ENCODE data around the gene RABGAP1L.
"Not testable (repeated sequence)": the region's sequence is repeated elsewhere in the genome, so short reads cannot be mapped to it uniquely, and the experiment has no call there.

The RABGAP1L gene

DNA sequence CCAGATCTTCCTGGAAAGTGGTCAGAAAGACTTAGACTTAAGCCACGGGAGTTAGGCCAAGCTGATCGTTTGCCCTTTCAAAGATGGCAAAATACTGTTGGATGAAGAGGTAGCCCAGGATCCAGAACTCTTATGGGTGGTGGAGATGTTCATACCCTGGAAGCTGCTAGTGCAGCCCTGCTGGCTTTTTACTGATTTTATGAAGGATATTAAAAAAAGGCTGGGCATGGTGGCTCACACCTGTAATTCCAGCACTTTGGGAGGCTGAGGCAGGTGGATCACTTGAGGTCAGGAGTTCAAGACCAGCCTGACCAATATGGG, 864.6 kb downstream of the RABGAP1L start:
- peak overlapping the region in 1 of 2 donors; percentile 55 for H3K9ac ChIP-seq (ENCODE audit: low read depth in 1 of 2, low read length in 2 of 2)
- H3K4me3 ChIP-seq (ENCODE audit: low read length in 2 of 2), result peak overlapping the region; percentile 89 to 99
- not testable (repeated sequence) for H3K27me3 ChIP-seq (ENCODE audit: control insufficient read depth in 2 of 2, insufficient read depth in 2 of 2, low read length in 2 of 2); H3K4me1 ChIP-seq (ENCODE audit: control insufficient read depth in 2 of 2, insufficient read depth in 2 of 2, low read length in 2 of 2); H3K9me3 ChIP-seq (ENCODE audit: control insufficient read depth in 2 of 2, low read length in 2 of 2); H3K36me3 ChIP-seq (ENCODE audit: control insufficient read depth in 2 of 2, insufficient read depth in 2 of 2, low read length in 2 of 2)
- H3K27ac ChIP-seq (ENCODE audit: low read depth in 2 of 2, low read length in 2 of 2), result peak overlapping the region; percentile 68 to 79

DNA sequence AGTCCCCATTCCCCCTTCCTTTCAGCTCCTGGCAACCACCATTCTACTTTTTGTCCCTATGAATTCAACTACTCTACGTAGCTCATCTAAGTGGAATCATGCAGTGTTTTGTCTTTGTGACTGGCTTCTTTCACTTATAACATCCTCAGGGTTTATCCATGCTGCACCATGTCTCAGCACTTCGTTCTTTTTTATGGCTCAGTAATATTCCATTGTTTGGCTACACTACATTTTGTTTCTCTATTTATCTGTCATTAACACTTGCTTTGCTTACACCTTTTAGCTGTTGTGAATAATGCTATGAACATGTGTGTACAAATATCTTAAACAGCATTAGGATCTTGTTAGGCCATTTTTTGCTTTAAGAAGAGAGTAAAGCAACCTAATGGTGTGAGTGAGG, 865.5 kb downstream of the RABGAP1L start:
- H3K36me3 ChIP-seq (ENCODE audit: control insufficient read depth in 2 of 2, insufficient read depth in 2 of 2, low read length in 2 of 2), result no peaks in the 10 kb centered on the region
- H3K27ac ChIP-seq (ENCODE audit: low read depth in 2 of 2, low read length in 2 of 2), result no peak overlapping the region
- H3K9ac ChIP-seq (ENCODE audit: low read depth in 1 of 2, low read length in 2 of 2), result no peak overlapping the region
- no peaks in the 10 kb centered on the region for H3K9me3 ChIP-seq (ENCODE audit: control insufficient read depth in 2 of 2, low read length in 2 of 2)
- H3K27me3 ChIP-seq (ENCODE audit: control insufficient read depth in 2 of 2, insufficient read depth in 2 of 2, low read length in 2 of 2), result no peaks in the 10 kb centered on the region
- peaks cover 10 to 11% of the 10 kb centered on the region in 2 donors for H3K4me1 ChIP-seq (ENCODE audit: control insufficient read depth in 2 of 2, insufficient read depth in 2 of 2, low read length in 2 of 2)
- no peak overlapping the region for H3K4me3 ChIP-seq (ENCODE audit: low read length in 2 of 2)

- Histone ChIP-seq H3K9me3 (ENCODE audit: control insufficient read depth in 2 of 2, low read length in 2 of 2) (no peaks in the 10 kb centered on the region), H3K9ac (ENCODE audit: low read depth in 1 of 2, low read length in 2 of 2) (no peak overlapping the region), H3K27me3 (ENCODE audit: control insufficient read depth in 2 of 2, insufficient read depth in 2 of 2, low read length in 2 of 2) (no peaks in the 10 kb centered on the region), H3K4me1 (ENCODE audit: control insufficient read depth in 2 of 2, insufficient read depth in 2 of 2, low read length in 2 of 2) (peaks cover 3 to 4% of the 10 kb centered on the region in 2 donors), H3K27ac (ENCODE audit: low read depth in 2 of 2, low read length in 2 of 2) (no peak overlapping the region), H3K36me3 (ENCODE audit: control insufficient read depth in 2 of 2, insufficient read depth in 2 of 2, low read length in 2 of 2) (no peaks in the 10 kb centered on the region), H3K4me3 (ENCODE audit: low read length in 2 of 2) (no peak overlapping the region)
Observed at GRCh38 chr1:175033953-175034352, 874.6 kb downstream of the RABGAP1L start.

- no peaks in the 10 kb centered on the region for H3K27me3 ChIP-seq (ENCODE audit: control insufficient read depth in 2 of 2, insufficient read depth in 2 of 2, low read length in 2 of 2)
- no peak overlapping the region for H3K9ac ChIP-seq (ENCODE audit: low read depth in 1 of 2, low read length in 2 of 2)
- H3K27ac ChIP-seq (ENCODE audit: low read depth in 2 of 2, low read length in 2 of 2), result no peak overlapping the region
- H3K4me1 ChIP-seq (ENCODE audit: control insufficient read depth in 2 of 2, insufficient read depth in 2 of 2, low read length in 2 of 2), result no peaks in the 10 kb centered on the region
- no peak overlapping the region for H3K4me3 ChIP-seq (ENCODE audit: low read length in 2 of 2)
- no peaks in the 10 kb centered on the region for H3K9me3 ChIP-seq (ENCODE audit: control insufficient read depth in 2 of 2, low read length in 2 of 2)
- no peaks in the 10 kb centered on the region for H3K36me3 ChIP-seq (ENCODE audit: control insufficient read depth in 2 of 2, insufficient read depth in 2 of 2, low read length in 2 of 2)
Observed at GRCh38 chr1:175034775-175035174, 875.5 kb downstream of the RABGAP1L start.

- H3K4me3 ChIP-seq (ENCODE audit: low read length in 2 of 2), result no peak overlapping the region
- no peaks in the 10 kb centered on the region for H3K4me1 ChIP-seq (ENCODE audit: control insufficient read depth in 2 of 2, insufficient read depth in 2 of 2, low read length in 2 of 2)
- no peaks in the 10 kb centered on the region for H3K27me3 ChIP-seq (ENCODE audit: control insufficient read depth in 2 of 2, insufficient read depth in 2 of 2, low read length in 2 of 2)
- no peak overlapping the region for H3K27ac ChIP-seq (ENCODE audit: low read depth in 2 of 2, low read length in 2 of 2)
- no peak overlapping the region for H3K9ac ChIP-seq (ENCODE audit: low read depth in 1 of 2, low read length in 2 of 2)
- H3K36me3 ChIP-seq (ENCODE audit: control insufficient read depth in 2 of 2, insufficient read depth in 2 of 2, low read length in 2 of 2), result no peaks in the 10 kb centered on the region
- H3K9me3 ChIP-seq (ENCODE audit: control insufficient read depth in 2 of 2, low read length in 2 of 2), result no peaks in the 10 kb centered on the region
Observed at GRCh38 chr1:175035865-175036264, 876.5 kb downstream of the RABGAP1L start.

GRCh38 chr1:175036476-175036875, 877.2 kb downstream of the RABGAP1L start:
- no peaks in the 10 kb centered on the region for H3K36me3 ChIP-seq (ENCODE audit: control insufficient read depth in 2 of 2, insufficient read depth in 2 of 2, low read length in 2 of 2)
- H3K4me1 ChIP-seq (ENCODE audit: control insufficient read depth in 2 of 2, insufficient read depth in 2 of 2, low read length in 2 of 2), result no peaks in the 10 kb centered on the region
- no peak overlapping the region for H3K27ac ChIP-seq (ENCODE audit: low read depth in 2 of 2, low read length in 2 of 2)
- H3K27me3 ChIP-seq (ENCODE audit: control insufficient read depth in 2 of 2, insufficient read depth in 2 of 2, low read length in 2 of 2), result no peaks in the 10 kb centered on the region
- no peak overlapping the region for H3K4me3 ChIP-seq (ENCODE audit: low read length in 2 of 2)
- H3K9ac ChIP-seq (ENCODE audit: low read depth in 1 of 2, low read length in 2 of 2), result no peak overlapping the region
- no peaks in the 10 kb centered on the region for H3K9me3 ChIP-seq (ENCODE audit: control insufficient read depth in 2 of 2, low read length in 2 of 2)

GRCh38 chr1:175037416-175037815, 878.1 kb downstream of the RABGAP1L start:
- Histone ChIP-seq H3K4me3 (ENCODE audit: low read length in 2 of 2) (no peak overlapping the region), H3K4me1 (ENCODE audit: control insufficient read depth in 2 of 2, insufficient read depth in 2 of 2, low read length in 2 of 2) (no peaks in the 10 kb centered on the region), H3K36me3 (ENCODE audit: control insufficient read depth in 2 of 2, insufficient read depth in 2 of 2, low read length in 2 of 2) (no peaks in the 10 kb centered on the region), H3K27me3 (ENCODE audit: control insufficient read depth in 2 of 2, insufficient read depth in 2 of 2, low read length in 2 of 2) (no peaks in the 10 kb centered on the region), H3K9me3 (ENCODE audit: control insufficient read depth in 2 of 2, low read length in 2 of 2) (no peaks in the 10 kb centered on the region), H3K27ac (ENCODE audit: low read depth in 2 of 2, low read length in 2 of 2) (no peak overlapping the region), H3K9ac (ENCODE audit: low read depth in 1 of 2, low read length in 2 of 2) (no peak overlapping the region)

DNA sequence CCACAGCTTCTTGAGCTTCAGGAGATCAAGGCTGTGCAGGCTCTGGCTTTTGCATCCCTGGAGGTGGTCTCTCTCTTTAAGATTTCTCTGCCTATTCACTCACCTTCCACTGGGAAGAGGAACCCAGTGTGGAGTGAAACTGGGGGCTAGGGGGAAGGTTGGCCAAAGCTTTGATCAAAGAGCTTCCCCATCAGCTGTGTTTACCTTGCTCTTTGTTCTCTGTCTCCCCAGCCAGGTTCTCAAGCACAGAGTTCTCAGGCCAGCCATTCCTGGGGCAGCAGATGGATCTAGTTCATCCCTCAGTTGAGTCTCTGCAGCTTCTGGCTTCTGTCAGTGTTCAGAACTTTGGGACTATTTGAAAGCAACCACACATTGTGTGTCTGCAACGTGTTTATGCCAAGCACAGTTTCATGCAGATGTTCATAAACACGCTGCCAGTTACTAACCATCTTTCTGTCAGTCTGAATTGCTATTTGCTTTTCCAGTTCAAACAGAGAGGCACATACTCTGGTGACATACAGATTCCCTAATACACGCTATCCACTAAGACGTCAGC, 881.1 kb downstream of the RABGAP1L start:
- no peak overlapping the region for H3K4me3 ChIP-seq (ENCODE audit: low read length in 2 of 2)
- H3K9ac ChIP-seq (ENCODE audit: low read depth in 1 of 2, low read length in 2 of 2), result no peak overlapping the region
- H3K27me3 ChIP-seq (ENCODE audit: control insufficient read depth in 2 of 2, insufficient read depth in 2 of 2, low read length in 2 of 2), result no peaks in the 10 kb centered on the region
- no peaks in the 10 kb centered on the region for H3K36me3 ChIP-seq (ENCODE audit: control insufficient read depth in 2 of 2, insufficient read depth in 2 of 2, low read length in 2 of 2)
- no peak overlapping the region for H3K27ac ChIP-seq (ENCODE audit: low read depth in 2 of 2, low read length in 2 of 2)
- H3K9me3 ChIP-seq (ENCODE audit: control insufficient read depth in 2 of 2, low read length in 2 of 2), result no peaks in the 10 kb centered on the region
- no peaks in the 10 kb centered on the region for H3K4me1 ChIP-seq (ENCODE audit: control insufficient read depth in 2 of 2, insufficient read depth in 2 of 2, low read length in 2 of 2)

DNA sequence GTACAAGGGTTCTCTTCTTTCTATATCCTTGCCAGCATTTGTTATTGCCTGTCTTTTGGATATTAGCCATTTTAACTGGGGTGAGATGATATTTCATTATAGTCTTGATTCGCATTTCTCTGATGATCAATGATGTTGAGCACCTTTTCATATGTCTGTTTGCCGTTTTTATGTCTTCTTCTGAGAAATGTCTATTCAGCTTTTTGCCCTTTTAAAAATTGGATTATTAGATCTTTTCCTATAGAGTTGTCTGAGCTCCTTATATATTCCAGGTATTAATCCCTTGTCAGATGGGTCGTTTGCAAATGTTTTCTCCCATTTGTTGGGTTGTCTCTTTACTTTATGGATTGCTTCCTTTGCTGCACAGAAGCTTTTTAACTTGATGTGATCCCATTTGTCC, 883.3 kb downstream of the RABGAP1L start:
- Histone ChIP-seq H3K4me3 (ENCODE audit: low read length in 2 of 2) (no peak overlapping the region), H3K9ac (ENCODE audit: low read depth in 1 of 2, low read length in 2 of 2) (no peak overlapping the region)

DNA sequence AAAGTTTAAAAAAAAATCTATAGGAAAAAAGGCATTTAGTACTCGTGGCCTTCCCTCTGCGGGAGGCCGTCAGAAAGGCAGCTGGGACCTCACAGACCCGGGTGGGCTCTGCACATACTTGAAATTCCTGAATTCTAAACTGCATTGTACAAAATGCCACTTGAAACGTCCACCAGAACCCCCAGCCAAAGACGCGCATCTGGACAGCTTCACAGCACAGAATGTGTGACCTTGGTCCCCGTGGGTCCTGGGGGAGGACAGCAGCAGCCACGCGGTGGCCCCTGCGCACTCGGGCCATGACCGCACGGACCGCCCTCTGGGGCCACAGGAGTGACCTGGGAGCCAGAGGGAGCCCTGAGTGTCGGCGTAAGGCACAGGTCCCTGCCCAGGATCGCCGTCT, 884.5 kb downstream of the RABGAP1L start:
- no peaks in the 10 kb centered on the region for H3K9me3 ChIP-seq (ENCODE audit: control insufficient read depth in 2 of 2, low read length in 2 of 2)
- H3K27me3 ChIP-seq (ENCODE audit: control insufficient read depth in 2 of 2, insufficient read depth in 2 of 2, low read length in 2 of 2), result no peaks in the 10 kb centered on the region
- H3K27ac ChIP-seq (ENCODE audit: low read depth in 2 of 2, low read length in 2 of 2), result no peak overlapping the region
- no peaks in the 10 kb centered on the region for H3K4me1 ChIP-seq (ENCODE audit: control insufficient read depth in 2 of 2, insufficient read depth in 2 of 2, low read length in 2 of 2)
- no peaks in the 10 kb centered on the region for H3K36me3 ChIP-seq (ENCODE audit: control insufficient read depth in 2 of 2, insufficient read depth in 2 of 2, low read length in 2 of 2)
- no peak overlapping the region for H3K4me3 ChIP-seq (ENCODE audit: low read length in 2 of 2)
- H3K9ac ChIP-seq (ENCODE audit: low read depth in 1 of 2, low read length in 2 of 2), result no peak overlapping the region

More for the DNA sequence above, 883.3 kb downstream of the RABGAP1L start:
- Histone ChIP-seq H3K4me1 (ENCODE audit: control insufficient read depth in 2 of 2, insufficient read depth in 2 of 2, low read length in 2 of 2) (no peaks in the 10 kb centered on the region), H3K27ac (ENCODE audit: low read depth in 2 of 2, low read length in 2 of 2) (no peak overlapping the region), H3K36me3 (ENCODE audit: control insufficient read depth in 2 of 2, insufficient read depth in 2 of 2, low read length in 2 of 2) (no peaks in the 10 kb centered on the region), H3K9me3 (ENCODE audit: control insufficient read depth in 2 of 2, low read length in 2 of 2) (no peaks in the 10 kb centered on the region), H3K27me3 (ENCODE audit: control insufficient read depth in 2 of 2, insufficient read depth in 2 of 2, low read length in 2 of 2) (no peaks in the 10 kb centered on the region)

- peak overlapping the region in 1 of 2 donors; percentile 20 for H3K4me3 ChIP-seq (ENCODE audit: low read length in 2 of 2)
- not testable (repeated sequence) for H3K9me3 ChIP-seq (ENCODE audit: control insufficient read depth in 2 of 2, low read length in 2 of 2); H3K36me3 ChIP-seq (ENCODE audit: control insufficient read depth in 2 of 2, insufficient read depth in 2 of 2, low read length in 2 of 2); H3K27me3 ChIP-seq (ENCODE audit: control insufficient read depth in 2 of 2, insufficient read depth in 2 of 2, low read length in 2 of 2); H3K27ac ChIP-seq (ENCODE audit: low read depth in 2 of 2, low read length in 2 of 2); H3K4me1 ChIP-seq (ENCODE audit: control insufficient read depth in 2 of 2, insufficient read depth in 2 of 2, low read length in 2 of 2); H3K9ac ChIP-seq (ENCODE audit: low read depth in 1 of 2, low read length in 2 of 2)
Observed at GRCh38 chr1:175044591-175044990, 885.3 kb downstream of the RABGAP1L start.
